Stimulated activated CD4-positive, alpha-beta T cell treated with anti-CD3 and anti-CD28 coated beads, Interleukin-15, amount 100 ng/mL, for 1 hour (primary cell): ENCODE measurements around the gene SLC13A3.
"Not testable (repeated sequence)": the region's sequence is repeated elsewhere in the genome, so short reads cannot be mapped to it uniquely, and the experiment has no call there.

Experiments used
- DNase-seq, 2 donors: peaks; one replicate each; pipeline ENCODE4 v3.0.0-alpha.2; 2020; ENCODE audit warnings: low read depth in 1 of 2, low spot score in 1 of 2

Gene SLC13A3

DNA sequence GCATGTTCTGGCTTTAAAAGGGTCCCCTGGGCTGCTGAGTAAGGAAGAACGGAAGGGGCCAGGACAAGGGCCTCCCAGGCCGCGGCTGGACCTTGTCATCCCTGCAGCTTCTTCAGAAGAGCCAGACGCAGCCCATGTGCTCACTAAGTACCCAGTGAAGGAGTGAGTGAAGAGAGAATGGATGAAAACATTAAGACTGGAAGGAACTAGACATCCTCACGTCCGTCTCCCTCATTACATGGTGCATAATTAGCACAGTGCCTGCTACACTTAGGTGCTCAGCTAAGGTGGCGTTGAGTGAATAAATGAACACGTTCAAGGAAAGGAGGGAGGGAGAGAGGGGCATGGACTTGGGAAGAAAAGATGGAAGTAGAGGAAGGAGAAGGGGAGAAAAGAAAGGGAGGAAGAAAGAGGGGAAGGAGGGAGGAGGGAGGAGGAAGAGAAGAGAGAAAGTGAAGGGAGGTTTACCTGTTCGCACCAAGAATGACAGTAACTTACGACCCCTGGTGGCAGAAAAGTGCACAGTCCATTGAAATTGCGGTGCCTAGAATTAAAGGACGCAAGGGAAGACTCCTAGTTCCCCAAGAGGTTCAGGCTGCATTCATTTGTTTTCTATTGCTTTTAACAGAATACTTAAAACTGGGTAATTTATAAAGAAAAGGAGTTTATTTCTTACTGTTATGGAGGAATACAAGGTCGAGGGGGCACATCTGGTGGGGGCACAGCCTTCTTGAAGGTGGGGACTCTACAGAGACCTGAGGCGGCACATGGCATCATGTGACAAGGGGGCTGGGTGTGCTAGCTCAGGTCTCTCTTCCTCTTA lies 30.0 kb upstream of the SLC13A3 start:
- peak; percentile 22 to 39 for DNase-seq

DNA sequence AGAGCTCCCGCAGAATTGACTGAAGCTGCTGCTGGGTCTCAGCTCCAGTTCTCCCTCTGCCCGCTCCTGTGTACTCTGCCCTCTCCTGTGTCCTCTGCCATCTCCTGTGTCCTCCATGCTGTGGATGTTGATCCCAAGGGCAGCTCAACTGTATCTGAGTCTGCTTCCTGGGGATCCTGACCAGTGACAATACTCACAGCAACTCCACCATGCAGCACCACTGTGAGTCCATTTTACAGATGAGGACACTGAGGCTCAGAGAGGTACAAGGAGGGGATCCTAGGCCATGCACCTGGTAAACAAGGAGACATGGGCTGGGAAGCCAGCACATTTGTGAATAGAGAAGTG lies 29.4 kb upstream of the SLC13A3 start:
- DNase-seq = no peak

DNA sequence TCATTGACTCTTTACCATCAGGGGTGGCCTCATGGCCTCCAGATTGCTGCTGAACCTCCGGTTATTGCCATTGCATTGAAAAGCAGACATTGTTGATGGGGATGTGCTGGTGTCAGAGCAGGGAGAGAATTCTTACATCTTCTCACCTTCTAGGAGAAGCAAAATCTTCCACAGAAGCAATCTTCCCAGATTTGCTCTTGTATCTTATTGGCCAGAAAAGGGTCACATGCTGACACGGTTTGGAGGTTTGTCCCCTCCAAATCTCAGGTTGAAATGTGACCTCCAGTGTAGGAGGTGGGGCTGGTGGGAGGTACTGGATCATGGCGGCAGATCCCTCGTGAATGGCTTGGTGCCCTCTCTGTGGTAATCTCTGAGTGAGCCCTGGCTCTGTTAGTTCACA lies 27.3 kb upstream of the SLC13A3 start:
- DNase-seq = no peak

DNA sequence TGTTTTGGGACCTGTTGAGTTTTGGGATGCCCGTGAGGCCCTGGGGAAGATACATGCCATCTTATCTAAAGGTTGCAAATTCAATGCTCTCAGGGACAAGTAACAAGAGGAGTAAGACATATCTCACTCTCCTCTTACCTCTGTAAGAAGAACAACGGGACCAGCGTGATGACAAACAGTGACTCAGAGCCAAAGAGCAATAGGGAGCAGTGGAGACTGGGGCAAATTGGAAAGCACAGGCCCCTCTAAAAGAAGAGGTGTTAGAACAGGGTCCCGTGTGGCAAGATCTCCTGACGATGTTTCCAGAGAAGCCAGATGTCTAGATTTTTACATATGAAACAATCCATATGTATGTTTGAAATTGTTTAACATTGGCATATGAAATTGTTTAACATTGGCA lies 26.3 kb upstream of the SLC13A3 start:
- no peak for DNase-seq

DNA sequence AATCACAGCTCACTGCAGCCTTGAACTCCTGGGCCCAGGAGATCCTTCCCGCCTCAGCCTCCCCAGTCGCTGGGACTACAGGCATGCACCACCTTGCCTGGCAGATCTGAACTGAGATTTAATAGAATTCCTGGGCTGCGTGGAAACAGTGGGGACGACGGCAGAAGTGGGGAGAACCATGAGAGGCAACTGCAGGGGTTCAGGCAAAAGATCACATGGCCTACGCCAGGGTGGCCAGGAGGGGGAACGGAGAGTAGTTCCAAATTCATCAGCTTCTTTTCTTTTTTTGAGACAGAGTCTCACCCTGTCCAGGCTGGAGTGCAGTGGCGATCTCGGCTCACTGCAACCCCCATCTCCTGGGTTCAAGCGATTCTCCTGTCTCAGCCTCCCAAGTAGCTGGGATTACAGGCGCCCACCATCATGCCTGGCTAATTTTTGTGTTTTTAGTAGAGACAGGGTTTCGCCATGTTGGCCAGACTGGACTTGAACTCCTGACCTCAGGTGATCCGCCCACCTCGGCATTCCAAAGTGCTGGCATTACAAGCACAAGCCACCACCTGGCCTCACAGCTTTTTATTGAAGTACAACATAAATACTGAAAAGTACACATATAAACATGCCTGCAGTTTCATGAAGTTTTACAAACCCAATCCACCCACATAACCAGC lies 25.5 kb upstream of the SLC13A3 start:
- not testable (repeated sequence) for DNase-seq

DNA sequence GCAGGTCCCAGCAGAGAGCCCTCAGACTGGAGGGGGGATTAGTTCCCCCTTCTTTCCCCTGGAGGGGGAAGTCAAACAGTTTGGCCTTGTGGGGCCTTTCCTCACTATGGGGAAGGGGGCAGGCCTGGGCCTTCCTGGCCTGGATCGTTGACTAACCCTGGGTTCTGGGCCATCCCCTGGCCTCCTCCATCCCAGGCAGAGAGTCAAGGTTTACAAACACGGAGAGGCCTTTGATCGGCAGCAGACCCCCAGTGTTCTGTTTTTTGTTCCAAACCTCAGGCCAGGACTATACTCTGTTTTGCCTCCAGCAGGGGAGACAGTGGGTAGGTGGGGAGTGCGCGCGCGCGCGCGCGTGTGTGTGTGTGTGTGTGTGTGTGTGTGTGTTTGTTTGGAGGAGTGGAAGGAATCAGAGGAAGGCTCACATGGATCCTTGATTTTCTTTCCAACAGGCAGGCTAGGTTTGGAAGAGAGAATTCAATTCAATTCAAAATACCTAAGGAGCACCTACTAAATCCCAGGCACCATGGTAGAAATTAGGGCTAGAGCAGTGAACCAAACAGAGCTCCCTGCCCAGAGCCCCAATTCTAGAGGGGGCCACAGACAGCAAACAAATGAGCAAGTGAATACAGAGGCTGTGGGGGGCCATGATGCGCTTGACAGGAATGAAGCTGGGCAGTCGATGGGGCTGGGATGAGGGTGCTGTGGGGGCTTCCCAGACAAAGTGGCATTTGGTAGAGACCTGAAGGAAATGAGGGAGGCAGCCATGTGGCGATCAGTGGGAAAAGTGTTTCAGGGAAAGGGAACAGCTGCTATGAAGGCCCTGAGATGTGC lies 23.2 kb upstream of the SLC13A3 start:
- DNase-seq = no peak

DNA sequence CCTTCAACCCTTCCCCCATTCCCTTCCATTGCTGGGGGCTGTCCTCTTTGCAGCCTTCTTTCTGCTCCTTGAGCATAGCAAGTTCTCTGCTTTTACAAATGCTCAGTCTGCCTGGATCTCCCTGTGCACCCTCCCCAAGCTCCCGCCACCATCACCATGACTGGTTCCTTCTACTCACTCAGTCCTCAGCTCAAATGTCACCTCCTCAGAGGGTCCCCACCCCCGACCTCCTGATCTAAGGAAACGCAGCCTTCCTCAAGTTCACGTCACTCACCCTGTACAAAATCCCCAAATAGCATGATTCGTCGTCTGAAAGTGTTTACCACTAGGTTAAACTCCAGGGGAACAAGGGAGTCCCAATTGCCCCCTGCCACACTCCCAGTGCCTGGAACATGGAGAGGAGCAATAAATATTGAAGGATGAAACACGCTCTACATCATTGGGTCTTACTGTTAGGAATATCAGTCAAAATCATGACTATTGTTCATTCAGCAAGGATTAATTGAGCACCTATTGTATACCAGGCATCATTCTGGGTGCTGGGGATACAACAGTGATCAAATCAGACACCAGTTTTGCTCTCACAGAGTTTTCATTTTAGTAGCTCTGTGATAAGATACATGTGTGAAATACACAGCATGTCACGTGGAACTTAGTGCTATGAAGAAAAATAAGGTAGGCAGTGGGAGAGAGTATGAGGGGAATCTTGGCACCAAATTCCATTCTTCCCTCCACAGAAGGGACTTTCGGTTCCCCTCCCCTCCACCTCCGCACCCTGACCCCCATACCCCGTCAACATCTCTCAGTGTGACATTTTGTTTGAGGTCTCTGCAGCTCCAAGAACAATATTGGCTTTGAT lies 22.4 kb upstream of the SLC13A3 start:
- DNase-seq = no peak

DNA sequence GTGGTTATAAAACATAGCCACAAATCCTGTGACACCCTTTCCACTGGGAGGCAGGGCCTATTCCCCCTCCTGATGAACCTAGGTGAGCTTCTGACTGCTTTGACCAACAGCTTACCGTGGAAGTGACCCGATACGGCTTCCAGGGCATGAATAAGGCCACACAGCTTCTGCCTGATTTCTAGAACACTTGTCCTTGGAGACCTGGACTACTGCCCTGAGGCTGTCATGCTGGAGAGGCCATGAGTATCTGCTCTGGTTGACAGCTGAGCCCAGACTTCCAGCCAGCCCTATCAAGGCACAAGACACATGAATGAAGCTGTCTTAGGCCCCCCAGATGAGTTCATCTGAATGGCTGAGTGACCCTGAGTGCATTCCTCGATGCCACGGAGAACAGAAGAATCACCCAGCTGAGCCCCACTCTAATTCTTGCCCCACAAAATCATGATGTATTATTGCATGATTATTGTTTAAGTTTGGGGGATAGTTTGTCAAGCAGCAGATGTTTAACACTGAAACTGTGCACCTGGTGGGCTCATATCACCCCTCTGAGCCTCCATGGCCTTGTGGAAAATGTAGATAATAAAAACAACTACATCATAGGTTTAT lies 21.4 kb upstream of the SLC13A3 start:
- DNase-seq = no peak

DNA sequence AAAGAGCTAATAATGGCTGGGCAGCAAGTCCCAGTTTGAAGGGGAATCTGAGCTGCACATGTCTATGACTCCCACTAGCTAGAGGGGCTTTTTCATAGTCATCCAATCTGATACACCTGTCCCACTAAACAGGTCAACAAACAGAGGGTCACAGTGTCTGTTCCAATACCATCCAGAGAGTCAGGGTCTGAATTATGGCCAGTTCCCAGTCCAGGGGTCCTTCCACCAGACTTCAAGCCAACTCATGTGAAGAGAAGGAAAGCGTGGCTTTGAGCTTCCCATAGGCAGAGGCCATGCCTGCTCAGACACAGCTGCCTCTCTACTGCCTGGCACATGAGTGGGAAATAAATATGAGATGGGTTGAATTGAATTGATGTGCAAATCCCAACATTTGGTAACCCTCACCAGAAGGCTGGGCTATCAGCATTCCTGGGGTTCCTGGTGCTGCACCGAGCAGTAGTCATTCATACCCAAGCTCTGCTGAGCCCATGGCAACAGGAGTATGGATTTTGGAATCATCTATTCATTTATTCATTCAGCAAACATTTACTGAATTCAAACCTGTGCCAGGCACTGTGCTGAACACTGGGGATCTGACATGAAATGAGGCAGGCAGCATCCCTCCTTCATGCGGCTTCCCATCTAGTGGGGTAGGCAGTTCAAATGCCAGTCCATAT lies 20.7 kb upstream of the SLC13A3 start:
- DNase-seq = no peak

DNA sequence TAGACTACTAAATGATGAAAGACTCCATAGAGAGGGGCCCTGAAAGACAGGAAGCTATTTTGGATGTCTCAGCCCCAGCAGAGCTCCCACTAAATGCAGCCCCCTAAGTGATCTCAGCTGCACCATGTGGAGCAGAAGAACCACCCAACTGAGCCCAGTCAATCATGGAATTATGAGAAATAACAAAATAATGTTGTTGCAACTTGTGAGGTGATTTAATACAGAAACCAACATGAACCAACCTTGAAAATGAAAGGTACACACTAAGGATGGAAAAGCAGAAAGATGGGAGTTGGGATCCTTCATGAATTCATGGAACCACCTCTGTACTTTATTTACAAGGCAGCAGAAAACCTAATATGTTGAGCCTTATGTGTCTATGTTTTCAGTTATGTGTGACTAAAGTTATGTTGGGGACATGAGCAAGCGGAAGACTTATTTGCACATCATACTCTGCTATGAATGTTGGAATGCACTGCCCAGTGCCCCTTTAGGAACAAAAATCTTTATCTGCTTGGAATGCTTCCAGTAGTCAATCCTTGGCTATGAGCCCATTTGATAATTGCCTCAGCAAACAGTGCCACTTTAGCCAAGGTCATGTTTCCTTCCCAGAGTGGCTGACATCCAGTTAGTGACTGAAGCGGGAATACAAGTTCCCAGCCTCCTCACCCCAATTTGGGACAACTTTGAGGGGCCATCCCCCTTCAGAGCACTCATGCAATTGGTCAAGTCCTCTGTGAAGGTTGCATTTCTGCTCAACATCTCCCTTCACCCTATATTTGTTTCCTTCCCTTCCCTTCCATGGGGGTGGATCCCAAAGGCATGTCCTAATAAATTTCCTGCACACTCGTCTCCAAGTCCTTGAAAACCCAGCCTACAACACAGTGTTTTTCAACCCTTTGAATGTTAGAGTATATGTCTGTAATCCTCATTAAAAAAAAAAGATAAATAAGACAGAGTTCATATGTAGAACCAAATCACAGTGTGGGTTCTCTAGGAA lies 19.6 kb upstream of the SLC13A3 start:
- DNase-seq = no peak

DNA sequence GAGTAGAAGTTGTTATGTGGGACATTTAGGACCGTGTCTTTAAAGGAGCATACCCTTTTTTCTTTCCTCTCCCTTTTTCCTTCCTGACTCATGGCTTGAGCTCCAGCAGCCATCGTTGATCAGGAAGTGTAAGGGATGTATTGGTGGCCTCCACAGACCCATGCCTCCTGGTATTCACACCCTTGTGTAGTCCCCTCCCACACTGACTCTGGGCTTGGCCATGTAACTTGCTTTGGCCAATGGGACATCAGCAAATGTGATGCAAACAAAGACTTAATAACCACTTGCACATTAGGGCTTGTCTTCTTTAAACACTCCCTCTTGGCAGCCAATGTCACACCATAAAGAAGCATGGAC lies 18.9 kb upstream of the SLC13A3 start:
- DNase-seq = no peak

DNA sequence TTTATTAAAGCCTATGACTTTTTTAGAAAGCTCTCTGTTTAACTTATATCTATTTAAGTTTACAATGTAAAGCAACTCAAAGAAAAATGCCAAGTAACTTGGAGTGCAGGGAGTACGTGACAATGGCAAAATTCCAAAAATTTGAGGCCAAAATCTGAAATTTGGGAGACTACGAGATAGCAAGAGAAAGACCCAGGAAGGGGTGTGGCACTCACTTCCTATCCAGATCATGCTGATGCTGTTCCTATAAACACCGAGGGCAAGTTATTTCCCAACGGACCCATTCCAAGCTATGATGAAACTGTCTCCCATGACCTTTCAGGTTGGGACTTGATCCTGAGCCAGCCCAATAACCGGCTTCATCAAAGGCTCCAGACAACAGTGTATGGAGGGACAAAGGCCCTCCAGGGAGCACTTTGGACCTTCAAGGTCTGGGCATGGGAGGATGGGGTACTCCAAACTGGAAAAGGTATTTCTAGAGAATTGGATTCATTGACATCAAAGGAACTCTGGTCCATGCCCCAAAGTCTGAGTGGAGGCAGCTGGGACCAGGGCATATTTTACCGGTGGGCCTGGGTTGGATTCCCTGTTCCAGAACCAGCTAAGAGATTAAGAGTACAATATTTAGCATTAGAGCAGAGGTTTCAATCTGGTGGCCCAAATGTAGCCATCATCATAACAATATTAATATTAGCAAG lies 15.7 kb upstream of the SLC13A3 start:
- no peak for DNase-seq

DNA sequence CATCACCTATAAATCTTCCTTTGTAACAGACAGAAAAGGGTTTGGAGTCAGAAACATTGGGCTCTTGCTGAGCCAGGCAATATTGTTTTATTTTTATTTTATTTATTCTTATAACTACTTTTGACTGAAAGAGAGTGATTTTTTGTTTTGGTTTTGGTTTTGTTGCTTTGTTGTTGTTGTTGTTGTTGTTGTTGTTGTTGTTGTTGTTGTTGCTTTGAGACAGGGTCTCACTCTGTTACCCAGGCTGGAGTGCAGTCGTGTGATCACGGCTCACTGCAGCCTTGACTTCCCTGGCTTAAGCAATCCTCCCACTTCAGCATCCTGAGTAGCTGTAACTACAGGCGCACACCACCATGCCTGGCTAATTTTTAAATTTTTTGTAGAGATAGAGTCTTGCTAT lies 15.0 kb upstream of the SLC13A3 start:
- DNase-seq = no peak

DNA sequence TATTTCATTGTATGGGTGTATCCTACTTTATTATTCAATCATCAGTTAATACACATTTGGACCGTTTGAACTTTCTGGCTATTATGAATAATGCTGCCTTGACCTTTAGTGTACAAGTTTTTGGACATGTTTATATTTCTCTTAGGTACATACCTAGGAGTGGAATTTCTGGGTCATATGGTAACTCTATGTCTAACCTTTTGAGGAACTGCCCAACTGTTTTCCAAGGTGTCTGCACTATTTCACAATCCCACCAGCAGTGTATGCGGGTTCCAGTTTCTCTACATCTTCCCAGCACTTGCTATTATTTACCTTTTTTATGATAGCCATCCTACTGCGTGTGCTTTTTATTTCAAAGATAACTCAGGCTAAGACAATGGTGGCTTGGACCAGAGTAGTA lies 14.3 kb upstream of the SLC13A3 start:
- no peak for DNase-seq

DNA sequence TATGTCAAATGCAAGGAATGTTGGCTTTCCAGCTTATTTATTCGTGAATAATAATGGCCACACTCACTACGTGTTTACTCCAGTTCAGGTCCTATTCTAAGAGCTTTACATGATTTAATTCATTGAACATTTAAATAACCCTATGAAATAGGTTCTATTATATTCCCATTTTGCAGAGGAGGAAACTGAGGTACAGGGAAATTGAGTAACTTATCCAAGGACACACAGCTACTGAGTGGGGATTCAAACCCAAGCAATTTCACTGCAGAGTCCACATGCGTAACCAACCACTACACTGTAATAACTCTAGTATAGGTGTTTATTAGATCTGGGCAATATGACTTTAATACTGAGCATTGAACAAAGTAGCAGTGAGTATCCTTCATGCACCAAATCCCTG lies 12.3 kb upstream of the SLC13A3 start:
- DNase-seq = no peak

DNA sequence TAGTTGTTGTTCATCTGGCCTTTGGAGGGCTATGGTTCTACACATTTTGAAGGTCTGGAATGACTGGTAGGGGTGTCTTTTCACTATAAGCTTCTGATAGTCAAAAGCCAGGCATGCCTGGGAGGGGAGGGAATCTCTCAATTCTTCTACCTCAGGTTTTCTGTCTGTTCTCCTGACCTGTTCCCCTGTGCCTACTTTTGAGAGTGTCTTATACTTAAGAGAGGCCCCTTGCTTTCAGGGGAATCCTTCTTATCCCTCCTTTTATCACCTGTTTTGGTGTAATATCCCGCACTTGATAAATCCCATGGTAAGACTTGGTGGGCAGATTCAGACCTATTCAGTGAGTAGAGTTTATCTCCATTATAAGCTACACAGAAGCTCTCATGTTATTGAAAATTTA lies 10.4 kb upstream of the SLC13A3 start:
- no peak for DNase-seq

DNA sequence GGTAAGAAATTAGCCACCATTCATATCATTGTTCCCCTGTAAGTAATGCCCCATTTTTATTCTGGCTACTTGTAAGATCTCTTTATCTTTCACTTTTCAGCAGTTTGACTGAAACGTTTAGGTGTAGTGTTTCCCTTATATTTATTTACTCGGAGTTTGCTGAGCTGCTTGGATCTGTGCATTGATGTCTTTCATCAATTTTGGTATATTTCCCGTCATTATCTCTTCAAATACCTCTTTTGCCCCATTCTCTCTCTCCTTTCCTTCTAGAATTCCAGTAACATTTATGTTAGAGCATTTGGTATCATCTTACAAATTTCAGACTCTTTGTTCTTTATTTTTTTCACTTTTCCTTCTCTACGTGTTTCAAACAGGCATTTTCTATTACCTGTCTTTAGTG lies 9.2 kb upstream of the SLC13A3 start:
- DNase-seq = no peak

DNA sequence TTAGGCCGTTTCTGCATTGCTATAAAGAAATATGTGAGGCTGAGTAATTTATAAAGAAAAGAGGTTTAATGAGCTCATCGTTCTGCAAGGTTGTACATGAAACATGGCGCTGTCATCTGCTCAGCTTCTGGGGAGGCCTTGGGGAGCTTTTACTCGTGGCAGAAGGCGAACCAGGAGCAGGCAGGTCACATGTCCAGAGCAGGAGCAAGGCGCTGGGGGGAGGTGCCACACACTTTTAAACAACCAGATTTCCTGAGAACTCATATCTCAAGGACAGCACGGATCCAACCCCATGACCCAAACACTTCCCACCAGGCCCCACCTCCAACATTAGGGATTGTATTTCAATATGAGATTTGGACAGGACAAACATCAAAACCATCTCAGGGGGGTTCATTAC lies 6.4 kb upstream of the SLC13A3 start:
- no peak for DNase-seq
